ENCODE results near the gene SDF2L1. TPM values are rescaled to one million over a fixed set of nuclear protein-coding genes. Genes with fewer than 3 reads are reported as not detected.
"Not testable (repeated sequence)": the region's sequence is repeated elsewhere in the genome, so short reads cannot be mapped to it uniquely, and the experiment has no call there.

The SDF2L1 gene
- total RNA-seq, 1 donor from 2014 or later, result 37.4 TPM

- DNase-seq (ENCODE audit: low spot score in 2 of 2), result no peak
- no peaks in the 10 kb centered on the region for H3K27me3 ChIP-seq
- peaks cover 51 to 65% of the 10 kb centered on the region in 2 donors for H3K36me3 ChIP-seq
- no peaks in the 10 kb centered on the region for H3K9me3 ChIP-seq
- no peak overlapping the region for H3K27ac ChIP-seq
- H3K4me3 ChIP-seq, result no peak overlapping the region
- intact Hi-C loops (cut with DNase I), result no loop called here
- H3K4me1 ChIP-seq, result no peaks in the 10 kb centered on the region
- TF ChIP-seq, protein P1, sequence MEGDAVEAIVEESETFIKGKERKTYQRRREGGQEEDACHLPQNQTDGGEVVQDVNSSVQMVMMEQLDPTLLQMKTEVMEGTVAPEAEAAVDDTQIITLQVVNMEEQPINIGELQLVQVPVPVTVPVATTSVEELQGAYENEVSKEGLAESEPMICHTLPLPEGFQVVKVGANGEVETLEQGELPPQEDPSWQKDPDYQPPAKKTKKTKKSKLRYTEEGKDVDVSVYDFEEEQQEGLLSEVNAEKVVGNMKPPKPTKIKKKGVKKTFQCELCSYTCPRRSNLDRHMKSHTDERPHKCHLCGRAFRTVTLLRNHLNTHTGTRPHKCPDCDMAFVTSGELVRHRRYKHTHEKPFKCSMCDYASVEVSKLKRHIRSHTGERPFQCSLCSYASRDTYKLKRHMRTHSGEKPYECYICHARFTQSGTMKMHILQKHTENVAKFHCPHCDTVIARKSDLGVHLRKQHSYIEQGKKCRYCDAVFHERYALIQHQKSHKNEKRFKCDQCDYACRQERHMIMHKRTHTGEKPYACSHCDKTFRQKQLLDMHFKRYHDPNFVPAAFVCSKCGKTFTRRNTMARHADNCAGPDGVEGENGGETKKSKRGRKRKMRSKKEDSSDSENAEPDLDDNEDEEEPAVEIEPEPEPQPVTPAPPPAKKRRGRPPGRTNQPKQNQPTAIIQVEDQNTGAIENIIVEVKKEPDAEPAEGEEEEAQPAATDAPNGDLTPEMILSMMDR (IDR thresholded peaks at IDR 0.05), result no peak
These were observed 30.1 kb downstream of the SDF2L1 start for GRCh38 chr22:21672107-21672629.

GRCh38 chr22:21673534-21674321 is 31.6 kb downstream of the SDF2L1 start:
- H3K4me1 ChIP-seq, result no peaks in the 10 kb centered on the region
- H3K27me3 ChIP-seq, result no peaks in the 10 kb centered on the region
- intact Hi-C loops (cut with DNase I), result no loop called here
- TF ChIP-seq, protein P1 (IDR thresholded peaks at IDR 0.05), result no peak
- peaks cover 51 to 71% of the 10 kb centered on the region in 2 donors for H3K36me3 ChIP-seq
- no peak for DNase-seq (ENCODE audit: low spot score in 2 of 2)
- no peak overlapping the region for H3K4me3 ChIP-seq
- H3K9me3 ChIP-seq, result no peaks in the 10 kb centered on the region
- no peak overlapping the region for H3K27ac ChIP-seq

- no peak overlapping the region for H3K4me3 ChIP-seq
- no peaks in the 10 kb centered on the region for H3K4me1 ChIP-seq
- H3K36me3 ChIP-seq, result peaks cover 51 to 70% of the 10 kb centered on the region in 2 donors
- H3K27me3 ChIP-seq, result no peaks in the 10 kb centered on the region
- intact Hi-C loops (cut with DNase I), result no loop called here
- DNase-seq (ENCODE audit: low spot score in 2 of 2), result no peak
- no peak overlapping the region for H3K27ac ChIP-seq
- TF ChIP-seq, protein P1 (IDR thresholded peaks at IDR 0.05), result no peak
- no peaks in the 10 kb centered on the region for H3K9me3 ChIP-seq
These were observed 32.6 kb downstream of the SDF2L1 start for GRCh38 chr22:21674638-21675245.

DNA sequence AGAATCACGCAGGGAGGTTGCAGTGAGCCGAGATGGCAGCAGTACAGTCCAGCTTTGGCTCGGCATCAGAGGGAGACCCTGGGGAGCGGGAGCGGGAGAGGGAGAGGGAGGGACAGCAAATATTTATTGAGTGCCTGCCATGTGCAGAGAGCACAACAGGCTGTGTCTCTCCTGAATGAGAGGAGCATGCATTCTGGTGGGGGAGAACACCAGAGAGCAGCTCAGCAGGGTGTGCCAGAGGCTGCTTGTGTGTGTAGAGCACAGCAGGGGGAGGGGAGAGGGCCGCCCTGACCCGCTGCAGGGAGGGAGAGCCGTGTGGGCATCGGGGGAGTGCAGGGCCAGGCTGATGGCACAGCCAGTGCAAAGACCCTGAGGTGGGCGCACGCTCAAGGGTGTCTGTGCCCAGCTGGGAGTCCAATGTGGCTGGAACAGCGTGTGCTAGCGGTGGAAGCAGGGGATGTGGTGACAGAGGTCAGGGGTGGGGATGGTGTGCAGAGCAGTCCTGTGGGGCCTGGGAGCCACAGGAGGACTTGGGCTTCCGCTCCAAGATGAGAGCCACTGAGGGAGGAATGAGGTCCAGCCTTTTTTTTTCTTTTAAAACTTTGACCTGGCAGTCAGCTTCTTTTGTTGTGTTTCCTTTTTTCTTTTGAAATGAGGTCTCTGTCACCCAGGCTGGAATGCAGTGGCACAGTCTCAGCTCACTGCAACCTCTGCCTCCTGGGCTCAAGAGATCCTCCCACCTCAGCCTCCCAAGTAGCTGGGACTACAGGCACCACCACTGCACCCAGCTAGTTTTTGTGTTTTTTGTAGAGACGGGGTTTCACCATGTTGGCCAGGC is 35.7 kb downstream of the SDF2L1 start:
- Histone ChIP-seq H3K4me1 (no peaks in the 10 kb centered on the region), H3K27me3 (no peaks in the 10 kb centered on the region), H3K27ac (no peak overlapping the region), H3K4me3 (no peak overlapping the region), H3K36me3 (peaks cover 42 to 61% of the 10 kb centered on the region in 2 donors), H3K9me3 (no peaks in the 10 kb centered on the region)
- intact Hi-C loops (cut with DNase I), result no loop called here
- no peak for DNase-seq (ENCODE audit: low spot score in 2 of 2)
- TF ChIP-seq, protein P1 (IDR thresholded peaks at IDR 0.05), result no peak

GRCh38 chr22:21678842-21679241 is 36.7 kb downstream of the SDF2L1 start:
- H3K4me1 ChIP-seq; DNase-seq (ENCODE audit: low spot score in 2 of 2); H3K4me3 ChIP-seq; intact Hi-C loops (cut with DNase I); H3K27ac ChIP-seq; H3K27me3 ChIP-seq; H3K9me3 ChIP-seq: not testable (repeated sequence)
- H3K36me3 ChIP-seq, result peaks cover 44 to 61% of the 10 kb centered on the region in 2 donors

Measured in ascending aorta (tissue), 2 donors.